Thoracic aorta (tissue), 2 donors: ENCODE measurements around the gene WDR27. TPM values are rescaled to one million over a fixed set of nuclear protein-coding genes. Genes with fewer than 3 reads are reported as not detected.

ENCODE experiments used
- ATAC-seq: fragments of 150-250 bp; one replicate; pipeline ENCODE4 v1.8.0; 2017; ENCODE audit warnings: low read depth; ENCODE audit not compliant: insufficient number of reproducible peaks, low FRiP score
- DNase-seq: peaks from one replicate; pipeline ENCODE4 v3.0.0-alpha.2; 2020; ENCODE audit warnings: low spot score
- H3K27ac ChIP-seq, 2 donors: fragments of 200-600 bp; sonication (generic); 1 replicate in 1 of 2; 2 replicates in 1 of 2; pipeline ENCODE4 v1.5.1; 2016; ENCODE audit warnings: mild to moderate bottlenecking in 2 of 2, moderate library complexity in 2 of 2
- H3K27me3 ChIP-seq: fragments of 200-600 bp; sonication (generic); replicated peaks from 2 replicates; pipeline ENCODE4 v1.6.0; 2016; ENCODE audit warnings: mild to moderate bottlenecking; ENCODE audit not compliant: insufficient read depth
- H3K36me3 ChIP-seq: fragments of 200-600 bp; sonication (generic); one replicate; pipeline ENCODE4 v1.5.1; 2016
- H3K4me1 ChIP-seq, 2 donors: fragments of 200-600 bp; sonication (generic); 1 replicate in 1 of 2; 2 replicates in 1 of 2; pipeline versions ENCODE4 v1.5.1 to v1.6.0; 2016; ENCODE audit warnings: low read depth in 2 of 2, mild to moderate bottlenecking in 1 of 2; ENCODE audit not compliant: control insufficient read depth in 1 of 2
- H3K4me3 ChIP-seq: fragments of 200-600 bp; sonication (generic); 2 replicates; pipeline ENCODE4 v1.5.1; 2016; ENCODE audit warnings: mild to moderate bottlenecking
- H3K9me3 ChIP-seq: fragments of 200-600 bp; sonication (generic); 2 replicates; pipeline ENCODE4 v1.5.1; 2016
- total RNA-seq, 2 donors: library from RNA; depleted of rRNA; stranded (reverse); fragments of >200 nt; gene quantifications; one replicate each; pipeline versions ENCODE4 v1.1.0 to v1.2.3, GENCODE V29; 2016
- TF ChIP-seq, protein P1 (sequence below): fragments of 200-600 bp; sonication (generic); IDR thresholded peaks from one replicate; pipeline ENCODE4 v1.5.1; 2019; ENCODE audit warnings: antibody characterized with exemption

The WDR27 gene
- total RNA-seq, 2 donors from 2014 or later: 22.5 to 48.2 TPM

- H3K9me3 ChIP-seq: peaks cover 8% of the 10 kb centered on the region
- ATAC-seq: no peak
Observed at GRCh38 chr6:169685860-169686259, 16.0 kb downstream of the WDR27 start.

GRCh38 chr6:169684056-169684455 is 17.8 kb downstream of the WDR27 start:
- Histone ChIP-seq H3K4me1 (no peaks in the 10 kb centered on the region), H3K27ac (no peak overlapping the region), H3K9me3 (peaks cover 8% of the 10 kb centered on the region), H3K4me3 (no peak overlapping the region), H3K27me3 (no peaks in the 10 kb centered on the region), H3K36me3 (peaks cover 6% of the 10 kb centered on the region)
- DNase-seq (no peak), ATAC-seq (no peak)
- TF ChIP-seq, protein P1, sequence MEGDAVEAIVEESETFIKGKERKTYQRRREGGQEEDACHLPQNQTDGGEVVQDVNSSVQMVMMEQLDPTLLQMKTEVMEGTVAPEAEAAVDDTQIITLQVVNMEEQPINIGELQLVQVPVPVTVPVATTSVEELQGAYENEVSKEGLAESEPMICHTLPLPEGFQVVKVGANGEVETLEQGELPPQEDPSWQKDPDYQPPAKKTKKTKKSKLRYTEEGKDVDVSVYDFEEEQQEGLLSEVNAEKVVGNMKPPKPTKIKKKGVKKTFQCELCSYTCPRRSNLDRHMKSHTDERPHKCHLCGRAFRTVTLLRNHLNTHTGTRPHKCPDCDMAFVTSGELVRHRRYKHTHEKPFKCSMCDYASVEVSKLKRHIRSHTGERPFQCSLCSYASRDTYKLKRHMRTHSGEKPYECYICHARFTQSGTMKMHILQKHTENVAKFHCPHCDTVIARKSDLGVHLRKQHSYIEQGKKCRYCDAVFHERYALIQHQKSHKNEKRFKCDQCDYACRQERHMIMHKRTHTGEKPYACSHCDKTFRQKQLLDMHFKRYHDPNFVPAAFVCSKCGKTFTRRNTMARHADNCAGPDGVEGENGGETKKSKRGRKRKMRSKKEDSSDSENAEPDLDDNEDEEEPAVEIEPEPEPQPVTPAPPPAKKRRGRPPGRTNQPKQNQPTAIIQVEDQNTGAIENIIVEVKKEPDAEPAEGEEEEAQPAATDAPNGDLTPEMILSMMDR: no peak

More at GRCh38 chr6:169685860-169686259, 16.0 kb downstream of the WDR27 start:
- no peak overlapping the region for H3K27ac ChIP-seq
- no peaks in the 10 kb centered on the region for H3K4me1 ChIP-seq
- H3K27me3 ChIP-seq: no peaks in the 10 kb centered on the region
- H3K4me3 ChIP-seq: no peak overlapping the region
- TF ChIP-seq, protein P1: no peak
- H3K36me3 ChIP-seq: peaks cover 6% of the 10 kb centered on the region
- DNase-seq: no peak

DNA sequence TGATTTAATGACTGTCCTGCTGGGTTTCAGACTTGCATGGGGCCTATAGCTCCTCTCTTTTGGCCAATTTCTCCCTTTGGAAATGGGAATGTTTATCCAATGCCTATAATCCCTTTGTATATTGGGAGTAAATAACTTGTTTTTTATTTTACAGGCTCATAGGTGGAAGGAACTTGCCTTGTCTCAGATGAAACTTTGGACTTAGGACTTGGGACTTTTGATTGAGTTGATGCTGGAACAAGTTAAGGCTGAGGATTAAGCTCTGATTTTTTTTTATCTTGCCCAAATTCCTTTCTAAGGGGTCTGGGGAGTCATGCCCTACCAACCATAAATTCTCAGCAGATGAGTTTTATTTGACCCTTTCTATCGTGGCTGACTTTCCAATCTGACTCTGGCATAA is 23.5 kb downstream of the WDR27 start:
- H3K27me3 ChIP-seq: no peaks in the 10 kb centered on the region
- no peaks in the 10 kb centered on the region for H3K36me3 ChIP-seq
- H3K4me3 ChIP-seq: no peak overlapping the region
- no peak for ATAC-seq
- no peak for DNase-seq
- TF ChIP-seq, protein P1: no peak
- H3K27ac ChIP-seq: no peak overlapping the region
- H3K4me1 ChIP-seq: no peaks in the 10 kb centered on the region
- no peaks in the 10 kb centered on the region for H3K9me3 ChIP-seq

DNA sequence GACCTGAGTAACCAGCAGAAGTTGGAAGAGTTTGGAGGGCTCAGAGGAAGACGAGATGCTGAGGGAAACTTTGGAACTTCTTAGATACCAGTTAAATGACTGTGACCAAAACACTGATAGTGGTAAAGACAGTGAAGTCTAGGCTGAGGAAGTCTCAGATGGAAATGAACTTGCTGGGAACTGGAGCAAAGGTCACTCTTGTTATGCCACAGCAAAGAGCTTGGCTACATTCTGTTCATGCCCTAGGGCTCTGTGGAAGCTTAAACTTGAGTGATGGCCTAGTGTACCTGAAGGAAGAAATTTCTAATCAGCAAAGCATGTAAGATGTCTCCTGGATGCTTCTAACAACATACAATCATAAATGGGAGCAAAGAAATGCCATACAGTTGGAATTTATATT is 24.7 kb downstream of the WDR27 start:
- DNase-seq (no peak), ATAC-seq (no peak)
- no peaks in the 10 kb centered on the region for H3K36me3 ChIP-seq
- H3K9me3 ChIP-seq: no peaks in the 10 kb centered on the region
- no peak overlapping the region for H3K4me3 ChIP-seq
- H3K27ac ChIP-seq: no peak overlapping the region
- H3K4me1 ChIP-seq: no peaks in the 10 kb centered on the region
- TF ChIP-seq, protein P1: no peak
- no peaks in the 10 kb centered on the region for H3K27me3 ChIP-seq

DNA sequence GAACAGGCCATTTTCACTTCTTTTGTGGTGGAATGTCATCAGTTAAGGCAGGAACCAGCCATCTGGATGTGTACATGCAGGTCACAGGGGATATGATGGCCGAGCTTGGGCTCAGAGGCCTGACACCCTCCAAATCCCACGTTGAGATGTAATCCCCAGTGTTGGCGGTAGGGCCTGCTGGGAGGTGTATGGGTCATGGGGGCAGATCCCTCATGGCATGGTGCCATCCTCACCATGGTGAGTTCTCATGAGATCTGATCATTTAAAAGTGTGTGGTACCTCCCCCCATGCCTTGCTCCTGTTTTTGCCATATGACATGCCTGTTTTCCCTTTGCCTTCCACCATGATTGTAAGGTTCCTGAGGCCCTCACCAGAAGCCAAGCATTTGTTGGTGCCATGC is 26.8 kb downstream of the WDR27 start:
- H3K4me1 ChIP-seq: no peaks in the 10 kb centered on the region
- no peak for DNase-seq
- H3K4me3 ChIP-seq: no peak overlapping the region
- no peaks in the 10 kb centered on the region for H3K27me3 ChIP-seq
- no peak overlapping the region for H3K27ac ChIP-seq
- no peaks in the 10 kb centered on the region for H3K9me3 ChIP-seq
- no peak for ATAC-seq
- TF ChIP-seq, protein P1: no peak
- peaks cover 4% of the 10 kb centered on the region for H3K36me3 ChIP-seq
